GM20000 (cell line): Measurements from ENCODE around the gene XYLT1.

Source experiments
- DNase-seq: peaks from one replicate; pipeline ENCODE4 v3.0.0; 2012; ENCODE audit warnings: low spot score
- TF ChIP-seq, protein P1 (sequence below): IDR thresholded peaks from 2 replicates; pipeline ENCODE4 v1.5.1; 2012; ENCODE audit warnings: mild to moderate bottlenecking, control low read depth; ENCODE audit errors: extremely low read depth, missing control alignments

XYLT1 gene

DNA sequence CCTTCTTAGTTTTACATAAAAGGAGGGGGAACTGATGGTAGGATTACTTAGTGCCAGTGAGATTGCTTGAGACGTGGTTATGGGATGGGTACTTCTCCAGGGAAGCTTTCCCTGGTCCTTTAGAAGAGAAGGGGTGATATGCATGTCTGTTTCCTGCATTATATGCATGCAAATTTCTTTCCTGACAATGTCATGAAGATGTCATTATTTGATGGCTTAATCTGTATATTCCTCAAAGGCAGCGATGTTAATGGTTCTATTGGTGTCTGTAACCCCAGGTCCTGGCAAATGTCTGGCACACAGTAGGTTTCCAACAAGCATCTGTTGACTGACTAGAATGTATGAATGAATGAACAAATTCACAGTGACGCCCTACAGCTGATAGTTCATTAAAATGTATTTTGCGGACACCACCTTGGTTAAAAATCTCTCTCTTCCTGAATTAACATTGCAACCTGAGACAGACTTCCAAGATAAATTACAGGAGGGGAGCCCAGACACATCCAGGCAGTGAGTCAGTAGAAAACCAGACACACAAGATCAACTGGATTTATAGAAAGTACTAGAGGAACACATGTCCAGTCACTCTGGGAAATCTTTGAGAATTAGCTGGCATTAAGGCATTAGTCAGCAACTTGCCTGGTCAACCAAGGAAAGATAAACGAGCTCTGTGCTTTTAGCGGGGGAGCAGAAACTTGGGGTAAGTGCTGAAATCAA, 293.4 kb downstream of the XYLT1 start:
- TF ChIP-seq, protein P1, sequence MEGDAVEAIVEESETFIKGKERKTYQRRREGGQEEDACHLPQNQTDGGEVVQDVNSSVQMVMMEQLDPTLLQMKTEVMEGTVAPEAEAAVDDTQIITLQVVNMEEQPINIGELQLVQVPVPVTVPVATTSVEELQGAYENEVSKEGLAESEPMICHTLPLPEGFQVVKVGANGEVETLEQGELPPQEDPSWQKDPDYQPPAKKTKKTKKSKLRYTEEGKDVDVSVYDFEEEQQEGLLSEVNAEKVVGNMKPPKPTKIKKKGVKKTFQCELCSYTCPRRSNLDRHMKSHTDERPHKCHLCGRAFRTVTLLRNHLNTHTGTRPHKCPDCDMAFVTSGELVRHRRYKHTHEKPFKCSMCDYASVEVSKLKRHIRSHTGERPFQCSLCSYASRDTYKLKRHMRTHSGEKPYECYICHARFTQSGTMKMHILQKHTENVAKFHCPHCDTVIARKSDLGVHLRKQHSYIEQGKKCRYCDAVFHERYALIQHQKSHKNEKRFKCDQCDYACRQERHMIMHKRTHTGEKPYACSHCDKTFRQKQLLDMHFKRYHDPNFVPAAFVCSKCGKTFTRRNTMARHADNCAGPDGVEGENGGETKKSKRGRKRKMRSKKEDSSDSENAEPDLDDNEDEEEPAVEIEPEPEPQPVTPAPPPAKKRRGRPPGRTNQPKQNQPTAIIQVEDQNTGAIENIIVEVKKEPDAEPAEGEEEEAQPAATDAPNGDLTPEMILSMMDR: no peak
- DNase-seq: no peak

DNA sequence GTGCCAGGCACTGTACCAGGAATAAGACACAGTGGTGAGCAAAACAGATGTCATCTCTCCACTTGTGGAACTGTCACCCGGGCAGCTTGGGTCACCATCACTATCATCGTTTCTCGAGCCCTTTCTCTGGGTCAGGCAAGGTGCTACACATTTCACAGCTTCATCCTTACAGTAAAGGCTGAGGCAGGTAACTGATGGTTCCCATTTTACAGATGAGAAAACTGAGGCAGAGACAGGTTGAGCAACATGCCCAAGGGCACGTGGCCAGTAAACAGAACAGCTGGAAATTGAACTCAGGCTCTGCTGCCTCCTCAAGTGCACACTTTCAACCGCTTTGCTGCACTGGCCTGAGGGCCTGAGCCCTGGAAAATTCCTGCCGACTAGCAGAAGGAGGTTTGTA, 294.6 kb downstream of the XYLT1 start:
- TF ChIP-seq, protein P1: no peak
- no peak for DNase-seq

DNA sequence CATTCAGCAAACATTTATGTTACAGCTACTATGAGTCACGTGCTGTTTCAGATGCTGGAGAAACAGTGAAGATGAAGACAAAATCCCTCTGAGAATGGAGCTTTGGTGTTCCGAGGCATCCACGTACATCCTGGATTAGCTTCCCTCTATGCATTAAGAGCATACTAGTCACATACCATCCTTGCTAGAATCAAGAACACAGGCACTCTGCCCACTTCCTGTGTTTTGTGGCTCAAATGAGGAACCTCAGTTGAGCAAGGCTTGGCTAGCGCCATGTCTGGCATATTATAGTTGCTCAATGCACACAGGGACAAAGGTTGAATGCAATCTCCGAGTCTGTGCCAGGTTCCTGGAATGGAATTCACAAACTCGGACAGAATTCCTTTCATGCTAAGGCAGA, 297.5 kb downstream of the XYLT1 start:
- DNase-seq: no peak
- TF ChIP-seq, protein P1: no peak

DNA sequence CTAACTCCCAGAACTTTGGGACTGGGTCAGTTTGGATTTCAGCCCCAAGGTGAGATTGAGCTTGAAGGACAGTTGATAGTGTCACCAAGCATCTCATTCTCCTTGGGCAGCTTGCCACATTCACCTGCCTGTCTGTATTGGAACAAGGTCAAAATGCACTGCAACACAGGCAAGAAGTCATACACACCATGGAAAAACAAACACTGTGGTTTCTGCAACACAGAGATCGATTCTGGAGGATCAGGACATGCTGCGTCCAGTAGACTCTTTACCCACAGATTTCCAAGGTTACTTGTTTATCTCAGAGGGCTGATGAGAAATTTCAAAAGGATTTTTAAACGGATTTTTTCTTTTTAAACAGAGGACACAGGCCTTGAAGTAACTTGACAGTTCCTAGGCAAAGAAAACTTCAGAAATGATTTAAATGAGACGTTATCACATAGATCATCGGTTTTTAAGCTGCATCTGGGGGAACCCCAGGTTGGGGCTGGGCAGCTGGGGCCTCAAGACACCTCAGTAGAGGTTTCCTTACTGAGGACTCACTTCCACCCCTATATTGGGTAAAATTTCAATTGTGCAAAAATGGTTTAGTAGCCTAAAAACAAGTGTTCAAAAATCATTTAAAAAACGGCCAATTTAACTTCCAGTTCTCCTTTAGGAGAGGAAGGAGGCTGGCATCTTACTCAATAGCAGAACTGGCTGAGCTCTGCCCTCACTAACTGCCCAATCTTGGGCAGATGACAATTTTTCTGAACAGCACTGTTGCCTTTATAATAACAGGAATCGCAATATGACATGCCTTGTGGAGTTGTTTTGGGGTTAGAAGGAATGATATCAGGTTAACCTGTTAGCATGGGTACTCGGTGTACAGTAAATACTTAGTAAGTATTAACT, 299.3 kb downstream of the XYLT1 start:
- DNase-seq: no peak
- TF ChIP-seq, protein P1: no peak

DNA sequence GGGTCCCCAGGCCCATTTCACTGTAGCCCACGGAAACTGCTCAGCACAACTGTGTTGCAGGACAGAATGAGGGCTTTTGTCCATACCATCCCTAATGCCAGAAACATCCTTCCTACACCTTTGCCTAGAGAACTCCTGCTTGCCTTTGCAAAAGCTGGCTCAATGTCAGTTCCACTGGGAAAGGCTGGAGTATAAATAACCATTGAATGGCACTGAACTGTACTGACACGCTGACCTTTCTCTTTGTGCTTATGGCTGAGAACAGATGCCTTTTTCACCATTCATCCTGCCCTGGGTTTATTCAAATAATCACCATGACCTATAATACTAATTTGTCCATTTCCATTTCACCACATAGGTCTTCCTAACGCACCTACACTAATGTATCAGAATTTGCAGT, 300.3 kb downstream of the XYLT1 start:
- DNase-seq: no peak
- TF ChIP-seq, protein P1: no peak

DNA sequence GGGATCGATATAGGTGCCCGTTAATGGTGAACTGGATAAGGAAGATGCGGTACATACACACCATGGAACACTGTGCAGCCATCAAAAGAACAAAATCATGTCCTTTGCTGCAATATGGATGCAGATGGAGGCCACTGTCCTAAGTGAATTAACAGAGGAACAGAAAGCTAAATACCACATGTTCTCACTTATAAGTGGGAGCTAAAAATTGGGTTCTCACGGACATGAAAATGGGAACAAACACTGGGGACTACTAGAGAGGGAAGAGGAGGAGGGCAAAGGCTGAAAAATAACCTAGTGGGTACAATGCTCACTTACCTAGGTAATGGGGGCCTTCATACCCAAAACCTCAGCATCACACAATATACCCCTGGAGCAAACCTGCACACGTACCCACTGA, 302.6 kb downstream of the XYLT1 start:
- DNase-seq: no peak
- TF ChIP-seq, protein P1: no peak

DNA sequence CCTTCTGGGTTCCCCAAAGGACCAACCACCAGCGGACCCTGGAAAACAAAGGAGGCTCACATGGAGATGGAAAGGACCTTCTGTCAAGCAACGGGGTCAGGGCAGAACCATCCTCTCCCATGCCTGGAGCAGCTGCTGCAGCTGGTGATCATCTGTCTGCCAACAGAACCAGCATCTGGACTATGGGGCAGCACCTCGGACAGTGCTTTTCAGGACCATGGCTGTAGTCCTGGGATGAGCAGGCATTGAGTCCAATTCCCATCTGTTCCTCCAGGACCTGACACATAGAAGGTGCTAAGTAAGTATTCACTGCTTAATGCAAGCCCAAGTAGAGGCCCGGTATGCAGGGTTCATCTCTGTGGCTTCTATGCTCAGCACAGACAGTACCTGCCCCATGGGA, 304.7 kb downstream of the XYLT1 start:
- no peak for DNase-seq

More for the DNA sequence above, 304.7 kb downstream of the XYLT1 start:
- TF ChIP-seq, protein P1: no peak
